Activated CD4-positive, alpha-beta T cell treated with anti-CD3 and anti-CD28 coated beads, Interleukin-2, amount 10 ng/mL, durations not matched to agents 24 days and 14 days (primary cell): ENCODE data around the gene RABGEF1. TPM values are rescaled to one million over a fixed set of nuclear protein-coding genes. Genes with fewer than 3 reads are reported as not detected.
"Not testable (repeated sequence)": the region's sequence is repeated elsewhere in the genome, so short reads cannot be mapped to it uniquely, and the experiment has no call there.

ENCODE experiments used
- DNase-seq: peaks from one replicate; pipeline ENCODE4 v3.0.0; 2022
- H3K27ac Mint-ChIP-seq: one replicate; pipeline ENCODE4 v1.8.0; 2022; ENCODE audit warnings: mild to moderate bottlenecking, mixed read lengths
- H3K27me3 Mint-ChIP-seq: one replicate; pipeline ENCODE4 v1.8.0; 2022; ENCODE audit warnings: mixed read lengths
- H3K36me3 Mint-ChIP-seq: one replicate; pipeline ENCODE4 v1.8.0; 2022; ENCODE audit warnings: low read depth, mild to moderate bottlenecking, mixed read lengths
- H3K4me1 Mint-ChIP-seq: one replicate; pipeline ENCODE4 v1.8.0; 2021; ENCODE audit warnings: mixed read lengths
- H3K4me3 Mint-ChIP-seq: one replicate; pipeline ENCODE4 v1.8.0; 2022; ENCODE audit warnings: mild to moderate bottlenecking, moderate library complexity, mixed read lengths
- H3K9me3 Mint-ChIP-seq: one replicate; pipeline ENCODE4 v1.8.0; 2021; ENCODE audit warnings: mixed read lengths
- intact Hi-C: fragments of 100-400 bp; cut with micrococcal nuclease; formaldehyde crosslinking; loops from one replicate; pipeline ENCODE4 v1.15.1; 2023
- total RNA-seq: library from RNA; stranded (reverse); gene quantifications from 2 replicates; pipeline ENCODE4 v1.2.3, GENCODE V29; 2022

The RABGEF1 gene
- total RNA-seq, 1 donor from 2014 or later, result 23.8 TPM

DNA sequence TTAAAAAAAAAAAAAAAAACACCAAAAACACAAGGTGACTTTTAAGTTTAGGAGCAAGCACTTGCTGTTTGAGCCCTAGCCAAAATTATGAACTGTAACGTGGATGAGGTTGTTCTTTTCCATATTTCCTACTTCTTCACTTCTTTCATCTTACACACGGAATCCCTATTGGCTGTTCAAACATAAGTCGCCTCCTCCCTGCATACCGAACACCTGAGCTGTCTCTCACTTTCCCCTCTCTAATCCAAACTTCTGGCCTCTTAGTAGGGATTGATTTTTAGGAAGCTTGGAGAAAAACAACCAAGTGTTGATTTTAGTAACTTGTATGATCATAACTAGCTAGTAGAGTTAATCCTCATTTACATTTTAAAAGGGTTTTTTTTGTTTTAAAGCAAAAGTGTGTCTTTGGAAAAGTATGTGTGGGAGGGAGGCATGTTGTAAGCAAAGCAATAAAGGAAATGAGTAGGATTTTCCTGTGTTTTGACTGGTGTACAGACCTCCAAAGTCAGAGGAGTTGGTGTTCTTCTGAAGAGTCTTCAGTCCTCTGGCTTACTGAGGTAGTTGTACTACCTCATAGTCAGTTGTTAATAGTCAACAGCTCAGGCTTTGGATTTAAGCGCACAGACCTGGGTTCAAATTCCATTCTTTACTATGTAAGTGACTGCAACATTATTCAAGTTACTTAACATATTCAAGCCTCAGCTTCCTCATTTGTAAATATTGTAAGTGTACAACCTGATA lies 39.3 kb downstream of the RABGEF1 start:
- H3K4me3 Mint-ChIP-seq, result no peak overlapping the region
- H3K27ac Mint-ChIP-seq, result peak overlapping the region; percentile 54
- DNase-seq, result no peak
- intact Hi-C loops, result loop anchor here (5.0 kb wide), 1 partner anchor 38 kb away; the partner anchor contains the start of gene RABGEF1
- H3K4me1 Mint-ChIP-seq, result peaks cover 10% of the 10 kb centered on the region
- H3K36me3 Mint-ChIP-seq, result peaks cover 49% of the 10 kb centered on the region
- no peaks in the 10 kb centered on the region for H3K9me3 Mint-ChIP-seq
- H3K27me3 Mint-ChIP-seq, result no peaks in the 10 kb centered on the region

GRCh38 chr7:66781408-66782090 lies 41.0 kb downstream of the RABGEF1 start:
- no peak for DNase-seq
- peaks cover 50% of the 10 kb centered on the region for H3K36me3 Mint-ChIP-seq
- no peak overlapping the region for H3K4me3 Mint-ChIP-seq
- H3K27ac Mint-ChIP-seq, result no peak overlapping the region
- peaks cover 10% of the 10 kb centered on the region for H3K4me1 Mint-ChIP-seq
- no peaks in the 10 kb centered on the region for H3K27me3 Mint-ChIP-seq
- H3K9me3 Mint-ChIP-seq, result no peaks in the 10 kb centered on the region
- intact Hi-C loops, result no loop called here

DNA sequence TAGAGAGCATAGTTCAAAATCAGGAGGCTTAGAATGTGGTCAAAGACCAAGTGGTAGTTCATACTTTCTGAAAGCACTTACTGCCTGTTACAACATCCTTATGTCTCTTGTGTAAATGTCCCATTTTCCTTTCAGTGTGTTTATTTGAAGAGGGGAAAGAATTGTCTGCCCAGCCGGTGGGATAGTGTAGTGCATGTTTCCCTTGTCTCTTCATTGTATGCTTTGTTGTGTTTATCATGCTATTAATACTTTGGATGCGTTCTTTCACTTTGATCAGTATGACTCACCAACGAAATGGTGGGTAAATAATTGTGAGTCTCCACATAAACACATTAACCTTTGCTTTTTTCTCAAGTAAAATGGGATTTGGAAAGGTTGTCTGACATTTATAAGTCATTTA lies 42.3 kb downstream of the RABGEF1 start:
- intact Hi-C loops, H3K4me3 Mint-ChIP-seq, H3K27ac Mint-ChIP-seq, H3K9me3 Mint-ChIP-seq, H3K27me3 Mint-ChIP-seq, DNase-seq: not testable (repeated sequence)
- Mint-ChIP-seq H3K36me3 (peaks cover 48% of the 10 kb centered on the region), H3K4me1 (peaks cover 10% of the 10 kb centered on the region)

DNA sequence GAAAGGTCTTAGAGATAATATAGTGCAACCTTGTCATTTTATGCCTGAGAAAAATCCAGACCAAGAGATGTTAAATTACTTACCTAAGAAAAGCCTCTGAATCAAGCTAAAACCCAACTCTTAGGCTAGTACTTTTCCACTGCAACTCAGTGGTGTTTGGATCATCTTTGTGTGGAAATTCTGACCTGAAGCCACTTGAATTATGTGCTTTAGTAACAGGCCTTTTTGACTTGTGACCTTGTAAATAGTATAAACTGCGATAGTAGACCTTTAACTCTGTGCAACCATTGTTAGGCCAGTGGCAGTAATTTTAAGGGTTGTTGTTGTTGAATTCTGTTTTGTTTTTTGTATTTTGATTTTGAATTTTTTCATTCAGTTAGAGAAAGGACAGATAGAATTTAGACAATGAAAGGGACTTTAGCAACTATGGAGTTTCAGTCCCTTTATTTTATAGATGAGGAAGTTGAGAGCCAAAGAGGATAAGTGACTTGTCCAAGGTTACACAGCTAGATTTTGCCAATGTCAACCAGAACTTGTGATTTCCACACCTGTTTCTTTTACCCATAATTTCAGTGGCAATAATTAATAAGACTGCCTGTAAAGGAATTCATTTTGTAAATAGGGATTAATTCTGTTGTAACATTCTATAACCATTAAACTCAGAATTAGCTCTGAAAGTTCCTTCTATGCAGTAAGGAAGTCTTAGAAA lies 43.5 kb downstream of the RABGEF1 start:
- H3K9me3 Mint-ChIP-seq, H3K27me3 Mint-ChIP-seq, H3K4me1 Mint-ChIP-seq, H3K27ac Mint-ChIP-seq, intact Hi-C loops, H3K4me3 Mint-ChIP-seq, DNase-seq: not testable (repeated sequence)
- peaks cover 46% of the 10 kb centered on the region for H3K36me3 Mint-ChIP-seq

- intact Hi-C loops, result no loop called here
- no peak overlapping the region for H3K4me3 Mint-ChIP-seq
- H3K9me3 Mint-ChIP-seq, result no peaks in the 10 kb centered on the region
- H3K27me3 Mint-ChIP-seq, result no peaks in the 10 kb centered on the region
- no peak overlapping the region for H3K27ac Mint-ChIP-seq
- DNase-seq, result no peak
- H3K36me3 Mint-ChIP-seq, result peaks cover 34% of the 10 kb centered on the region
- no peaks in the 10 kb centered on the region for H3K4me1 Mint-ChIP-seq
These were observed 49.7 kb downstream of the RABGEF1 start for GRCh38 chr7:66790196-66790595.

- peaks cover 34% of the 10 kb centered on the region for H3K36me3 Mint-ChIP-seq
- no peaks in the 10 kb centered on the region for H3K4me1 Mint-ChIP-seq
- H3K4me3 Mint-ChIP-seq, result no peak overlapping the region
- no peaks in the 10 kb centered on the region for H3K27me3 Mint-ChIP-seq
- H3K27ac Mint-ChIP-seq, result no peak overlapping the region
- intact Hi-C loops, result no loop called here
- DNase-seq, result no peak
- no peaks in the 10 kb centered on the region for H3K9me3 Mint-ChIP-seq
These were observed 50.2 kb downstream of the RABGEF1 start for GRCh38 chr7:66790725-66791124.

GRCh38 chr7:66800591-66800990 lies 60.1 kb downstream of the RABGEF1 start:
- intact Hi-C loops, result no loop called here
- no peak for DNase-seq
- H3K36me3 Mint-ChIP-seq, result peaks cover 50% of the 10 kb centered on the region
- no peaks in the 10 kb centered on the region for H3K27me3 Mint-ChIP-seq
- no peak overlapping the region for H3K27ac Mint-ChIP-seq
- no peak overlapping the region for H3K4me3 Mint-ChIP-seq
- H3K4me1 Mint-ChIP-seq, result no peaks in the 10 kb centered on the region
- no peaks in the 10 kb centered on the region for H3K9me3 Mint-ChIP-seq

DNA sequence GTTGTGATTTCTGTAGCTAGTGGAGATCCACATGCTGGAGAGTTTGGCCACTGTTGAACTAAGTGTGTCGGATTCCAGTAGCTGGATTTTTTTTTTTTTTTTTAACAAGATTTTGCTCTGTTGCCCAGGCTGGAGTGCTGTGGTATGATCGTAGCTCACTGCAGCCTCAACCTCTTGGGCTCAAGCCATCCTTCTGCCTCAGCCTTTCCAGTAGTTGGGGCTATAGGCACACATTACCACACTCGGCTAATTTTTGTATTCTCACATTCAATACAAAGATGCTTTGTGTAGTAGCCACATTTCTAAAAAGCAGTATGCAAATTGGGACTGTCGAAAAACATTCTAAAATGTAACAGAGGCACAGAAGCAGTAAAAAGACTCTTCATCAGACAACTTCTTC lies 63.5 kb downstream of the RABGEF1 start:
- no peak for DNase-seq
- Mint-ChIP-seq H3K9me3 (no peaks in the 10 kb centered on the region), H3K27me3 (no peaks in the 10 kb centered on the region), H3K36me3 (peaks cover 49% of the 10 kb centered on the region), H3K4me3 (no peak overlapping the region), H3K4me1 (no peaks in the 10 kb centered on the region), H3K27ac (no peak overlapping the region)
- intact Hi-C loops, result no loop called here

GRCh38 chr7:66807736-66808135 lies 67.2 kb downstream of the RABGEF1 start:
- H3K27me3 Mint-ChIP-seq, result no peaks in the 10 kb centered on the region
- no peak overlapping the region for H3K4me3 Mint-ChIP-seq
- intact Hi-C loops, result no loop called here
- H3K27ac Mint-ChIP-seq, result no peak overlapping the region
- DNase-seq, result no peak
- H3K36me3 Mint-ChIP-seq, result peaks cover 34% of the 10 kb centered on the region
- no peaks in the 10 kb centered on the region for H3K9me3 Mint-ChIP-seq
- H3K4me1 Mint-ChIP-seq, result no peaks in the 10 kb centered on the region

DNA sequence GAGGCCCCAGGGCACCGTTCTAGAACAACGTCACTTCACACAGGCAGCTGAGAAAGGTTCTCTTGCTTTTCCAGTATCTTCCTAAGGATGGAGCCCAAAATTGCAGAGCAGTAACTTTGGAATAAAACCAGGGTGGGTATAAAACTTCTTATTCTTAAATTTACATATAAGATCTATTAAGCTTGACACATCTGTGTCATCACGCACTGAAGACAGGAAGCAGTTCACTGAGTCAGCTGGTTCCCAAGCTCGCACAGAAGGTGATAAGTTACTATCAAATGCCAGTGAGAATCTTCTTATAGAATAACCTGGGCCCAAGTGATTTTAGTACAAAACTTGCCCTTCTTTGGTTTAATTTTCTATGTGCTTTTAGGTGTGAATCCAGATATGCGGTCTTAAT lies 70.2 kb downstream of the RABGEF1 start:
- no peak for DNase-seq
- intact Hi-C loops, result no loop called here
- H3K4me3 Mint-ChIP-seq, result no peak overlapping the region
- H3K36me3 Mint-ChIP-seq, result peaks cover 27% of the 10 kb centered on the region
- H3K27me3 Mint-ChIP-seq, result no peaks in the 10 kb centered on the region
- no peak overlapping the region for H3K27ac Mint-ChIP-seq
- H3K4me1 Mint-ChIP-seq, result no peaks in the 10 kb centered on the region
- H3K9me3 Mint-ChIP-seq, result no peaks in the 10 kb centered on the region

- H3K27ac Mint-ChIP-seq, H3K4me1 Mint-ChIP-seq, H3K36me3 Mint-ChIP-seq, H3K27me3 Mint-ChIP-seq, H3K4me3 Mint-ChIP-seq, H3K9me3 Mint-ChIP-seq, intact Hi-C loops, DNase-seq: not testable (repeated sequence)
These were observed 74.8 kb downstream of the RABGEF1 start for GRCh38 chr7:66815186-66815875.

DNA sequence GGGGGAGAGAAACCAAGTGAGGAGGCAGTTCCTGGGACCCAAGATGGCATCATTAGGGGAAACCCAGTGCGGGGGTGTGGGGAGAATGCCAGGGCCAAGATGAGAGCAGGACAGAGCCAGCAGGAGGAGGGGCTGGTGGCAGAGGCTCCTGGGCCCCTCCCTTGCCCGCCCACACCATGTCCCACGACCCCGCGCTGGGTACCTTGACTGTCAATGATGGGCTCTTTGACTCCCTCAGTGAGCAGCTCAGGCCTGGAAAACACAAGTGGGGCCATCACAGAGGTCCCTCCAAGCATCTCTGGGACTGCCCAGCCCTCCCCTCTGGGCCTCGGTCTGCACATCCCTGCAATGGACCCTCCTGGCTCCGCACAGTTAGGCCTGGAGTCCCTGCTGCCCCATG lies 75.4 kb downstream of the RABGEF1 start:
- intact Hi-C loops, result no loop called here
- H3K9me3 Mint-ChIP-seq, result no peaks in the 10 kb centered on the region
- peaks cover 9% of the 10 kb centered on the region for H3K36me3 Mint-ChIP-seq
- DNase-seq, result no peak
- no peaks in the 10 kb centered on the region for H3K4me1 Mint-ChIP-seq
- no peak overlapping the region for H3K4me3 Mint-ChIP-seq
- H3K27me3 Mint-ChIP-seq, result no peaks in the 10 kb centered on the region
- no peak overlapping the region for H3K27ac Mint-ChIP-seq

GRCh38 chr7:66816658-66817057 lies 76.1 kb downstream of the RABGEF1 start:
- DNase-seq, H3K4me1 Mint-ChIP-seq, H3K4me3 Mint-ChIP-seq, intact Hi-C loops, H3K36me3 Mint-ChIP-seq, H3K27ac Mint-ChIP-seq, H3K9me3 Mint-ChIP-seq, H3K27me3 Mint-ChIP-seq: not testable (repeated sequence)
